B cell (primary cell): Measurements from ENCODE around the gene EPB41L5. TPM values are rescaled to one million over a fixed set of nuclear protein-coding genes. Genes with fewer than 3 reads are reported as not detected.
A peak's percentile ranks its signal among the peaks of the same experiment; 100 is the strongest.

ENCODE experiments used
- ATAC-seq: fragments of 200-7000 bp; cut with Tn5 transposase; one replicate; pipeline ENCODE4 v1.10.0; 2021; ENCODE audit warnings: low read depth, mild to moderate bottlenecking, moderate number of reproducible peaks, moderate library complexity
- CTCF ChIA-PET: fragments of 350-600 bp; sonication (Branson Sonifier 250); formaldehyde crosslinking; loops from one replicate; lab custom pipeline; 2021; ENCODE audit warnings: antibody characterized with exemption, inconsistent platforms; lab: Charles Lee
- POLR2A ChIA-PET: fragments of 350-600 bp; sonication (Branson Sonifier 250); formaldehyde crosslinking; loops from one replicate; lab custom pipeline; 2021; ENCODE audit warnings: antibody characterized with exemption; lab: Charles Lee
- DNase-seq: peaks from one replicate; pipeline ENCODE4 v3.0.0; 2013
- H2AFZ ChIP-seq: 2 replicates; pipeline ENCODE4 v1.6.1; 2012; ENCODE audit warnings: mild to moderate bottlenecking, low read depth, low read length; ENCODE audit not compliant: insufficient read depth, poor library complexity, severe bottlenecking
- H3K27ac ChIP-seq, 2 donors: 1 replicate in 1 of 2; 2 replicates in 1 of 2; pipeline ENCODE4 v1.5.1; 2012 to 2013; ENCODE audit warnings: low read length in 2 of 2, mild to moderate bottlenecking in 2 of 2, moderate library complexity in 1 of 2
- H3K27me3 ChIP-seq, 4 experiments: fragments of 200-600 bp in 1 of 4; sonication (generic) in 1 of 4; replicated peaks in 1 of 4; 1 replicate in 2 of 4; 2 replicates in 2 of 4; pipeline versions ENCODE4 v1.6.1 to v1.7.0; 2013 to 2016; ENCODE audit warnings: low read length in 3 of 4, mild to moderate bottlenecking in 2 of 4, mixed read lengths in 1 of 4, moderate library complexity in 1 of 4; ENCODE audit not compliant: insufficient read depth in 4 of 4, control insufficient read depth in 3 of 4; ENCODE audit errors: control extremely low read depth in 1 of 4
- H3K36me3 ChIP-seq, 2 experiments: replicated peaks in 1 of 2; 1 replicate in 1 of 2; 2 replicates in 1 of 2; pipeline versions ENCODE4 v1.6.1 to v1.7.1; 2013; ENCODE audit warnings: low read length in 1 of 2; ENCODE audit not compliant: insufficient read depth in 2 of 2, control insufficient read depth in 1 of 2; ENCODE audit errors: control extremely low read depth in 1 of 2, extremely low read depth in 1 of 2
- H3K4me1 ChIP-seq, 2 donors: fragments of 200-600 bp in 1 of 2; sonication (generic) in 1 of 2; 1 replicate in 1 of 2; 2 replicates in 1 of 2; pipeline versions ENCODE4 v1.5.1 to v1.6.1; 2013 to 2017; ENCODE audit warnings: low read length in 2 of 2; ENCODE audit not compliant: control insufficient read depth in 2 of 2, insufficient read depth in 2 of 2
- H3K4me2 ChIP-seq: replicated peaks from 2 replicates; pipeline ENCODE3; 2012; ENCODE audit warnings: mild to moderate bottlenecking, low read depth, low read length; ENCODE audit not compliant: poor library complexity, severe bottlenecking
- H3K4me3 ChIP-seq, 5 experiments: fragments of 200-600 bp in 1 of 5; sonication (generic) in 1 of 5; 1 replicate in 3 of 5; 2 replicates in 2 of 5; pipeline versions ENCODE4 v1.5.1 to v1.7.0; 2011 to 2016; ENCODE audit warnings: low read length in 4 of 5, mild to moderate bottlenecking in 4 of 5, low read depth in 2 of 5, control low read depth in 1 of 5, moderate library complexity in 1 of 5; ENCODE audit not compliant: insufficient read depth in 1 of 5; ENCODE audit errors: control extremely low read depth in 1 of 5, extremely low read depth in 1 of 5
- H3K79me2 ChIP-seq: fragments of 200-600 bp; sonication (generic); one replicate; pipeline ENCODE4 v1.6.0; 2016; ENCODE audit warnings: low read length; ENCODE audit not compliant: control insufficient read depth, insufficient read depth
- H3K9ac ChIP-seq: fragments of 200-600 bp; sonication (generic); 2 replicates; pipeline ENCODE4 v1.6.1; 2017; ENCODE audit warnings: mild to moderate bottlenecking, low read length, moderate library complexity
- H3K9me3 ChIP-seq, 3 donors: one replicate each; pipeline versions ENCODE4 v1.6.1 to v1.7.1; 2013; ENCODE audit warnings: low read length in 2 of 3; ENCODE audit not compliant: control insufficient read depth in 2 of 3, insufficient read depth in 1 of 3; ENCODE audit errors: control extremely low read depth in 1 of 3
- H4K20me1 ChIP-seq: 2 replicates; pipeline ENCODE4 v1.6.0; 2012; ENCODE audit warnings: mild to moderate bottlenecking, low read length; ENCODE audit not compliant: insufficient read depth, control insufficient read depth, poor library complexity, severe bottlenecking
- H3K27ac Mint-ChIP-seq: one replicate; pipeline ENCODE4 v1.8.0; 2021; ENCODE audit warnings: mixed read lengths
- H3K27me3 Mint-ChIP-seq: one replicate; pipeline ENCODE4 v1.8.0; 2021; ENCODE audit warnings: mixed read lengths
- H3K4me1 Mint-ChIP-seq: one replicate; pipeline ENCODE4 v1.8.0; 2021; ENCODE audit warnings: mixed read lengths
- H3K4me3 Mint-ChIP-seq: one replicate; pipeline ENCODE4 v1.8.0; 2021; ENCODE audit warnings: mixed read lengths
- H3K9me3 Mint-ChIP-seq: one replicate; pipeline ENCODE4 v1.8.0; 2022; ENCODE audit warnings: mixed read lengths; ENCODE audit not compliant: insufficient read depth
- EZH2 ChIP-seq: IDR thresholded peaks from 2 replicates; pipeline ENCODE4 v1.6.1; 2012; ENCODE audit warnings: borderline replicate concordance, low read depth, mild to moderate bottlenecking, moderate library complexity, low read length; ENCODE audit not compliant: insufficient read depth, poor library complexity, severe bottlenecking
- WGBS: methylation state at CpG from one replicate; pipeline ENCODE4 v1.1.5; 2013; ENCODE audit warnings: missing lambda C conversion rate; ENCODE audit not compliant: insufficient coverage; 5-methylcytosine and 5-hydroxymethylcytosine counted together
- intact Hi-C: fragments of 100-400 bp; cut with micrococcal nuclease; formaldehyde crosslinking; loops from one replicate; pipeline ENCODE4 v1.10.0; 2022
- polyA plus RNA-seq: library from polyadenylated mRNA; depleted of rRNA; stranded (reverse); fragments of >200 nt; gene quantifications from 2 replicates; pipeline ENCODE4 v1.2.3, GENCODE V29; 2012
- total RNA-seq, 2 donors: library from RNA; stranded (reverse); fragments of 120-200 nt in 1 of 2; gene quantifications; 1 replicate in 1 of 2; 2 replicates in 1 of 2; pipeline versions ENCODE4 v1.2.3 to v1.2.4, GENCODE V29; 2013 to 2022
- TF ChIP-seq, protein P1 (sequence below): fragments of 200-600 bp; IDR thresholded peaks from one replicate; pipeline ENCODE4 v1.8.0; 2022; ENCODE audit warnings: antibody characterized with exemption, mild to moderate bottlenecking

Gene EPB41L5
- total and polyA plus RNA-seq, 2 donors (not counting 1 experiment from before 2014, with no cell fraction given): 3.9 to 14.0 TPM

DNA sequence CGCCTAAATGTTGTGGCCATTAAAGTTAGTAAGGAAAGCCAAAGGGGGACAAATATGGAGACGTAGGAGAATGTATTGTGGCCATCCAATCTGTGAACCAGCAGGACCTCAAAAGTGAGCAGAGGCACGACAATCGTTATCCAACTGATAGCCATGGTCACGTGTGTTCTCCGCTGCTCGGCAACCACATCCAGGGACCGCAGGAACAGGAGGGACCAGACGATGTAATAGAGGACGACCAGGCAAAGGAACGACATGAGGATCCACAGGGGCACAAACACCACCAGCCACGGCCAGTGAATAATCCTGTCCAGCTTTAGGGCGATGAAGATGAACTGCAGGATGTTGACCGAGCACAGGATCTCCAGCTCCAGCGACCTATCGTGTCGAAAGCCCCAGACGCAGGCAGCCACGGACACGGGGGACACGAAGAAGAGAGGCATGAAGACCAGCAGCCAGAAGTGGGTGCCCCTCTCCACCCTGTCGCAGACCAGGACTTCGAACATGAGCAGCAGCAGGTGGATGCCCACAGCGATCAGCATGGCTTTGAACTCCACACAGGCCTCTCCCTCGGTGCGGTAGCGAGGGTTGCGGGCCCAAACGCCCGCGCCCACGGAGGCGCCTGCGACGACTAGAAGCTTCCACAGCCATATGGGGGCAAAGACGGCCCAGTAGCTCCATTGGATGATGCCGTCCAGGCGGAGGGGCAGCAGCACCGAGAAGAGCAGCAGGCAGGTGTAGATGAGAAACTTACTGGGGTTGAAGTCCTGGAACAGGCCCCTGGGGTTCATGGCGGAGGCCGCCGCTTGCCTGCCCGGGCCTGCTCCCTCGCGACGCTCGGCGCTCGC lies 209.5 kb downstream of the EPB41L5 start:
- Histone ChIP-seq H3K36me3 (peaks cover 1 to 20% of the 10 kb centered on the region in 2 experiments), H3K27ac (peak overlapping the region; percentile 93 to 96), H3K4me2 (peak overlapping the region; percentile 81), H3K4me3 (peak overlapping the region in 4 of 5 experiments; percentile 20 to 83 (median 75)), H3K9ac (peak overlapping the region; percentile 85), H3K9me3 (peaks cover 0 to 9% (median 2%) of the 10 kb centered on the region in 3 donors), H3K79me2 (peaks cover 37% of the 10 kb centered on the region), H3K27me3 (no peaks in the 10 kb centered on the region), H4K20me1 (peaks cover 20% of the 10 kb centered on the region), H2AFZ (peak overlapping the region; percentile 92), H3K4me1 (peaks cover 25 to 31% of the 10 kb centered on the region in 2 donors)
- 87% methylated on average over 49 of the region's 49 CpGs for WGBS
- ChIA-PET POLR2A (interaction anchor here (1.5 kb wide), 2 partner anchors 30 to 46 kb away, joined by 5 to 16 read pairs; partner anchors contain the start of gene RALB), CTCF (interaction anchor here (1.4 to 6.1 kb wide), 7 partner anchors 10 to 210 kb away, joined by 3 to 34 read pairs (median 7); partner anchors contain the start of genes EPB41L5 and RALB)
- intact Hi-C loops: loop anchor here (1.0 to 5.0 kb wide), 7 partner anchors 10 to 855 kb away; partner anchors contain the start of genes C2orf76, DBI, EPB41L5 and PTPN4
- TF ChIP-seq, protein P1, sequence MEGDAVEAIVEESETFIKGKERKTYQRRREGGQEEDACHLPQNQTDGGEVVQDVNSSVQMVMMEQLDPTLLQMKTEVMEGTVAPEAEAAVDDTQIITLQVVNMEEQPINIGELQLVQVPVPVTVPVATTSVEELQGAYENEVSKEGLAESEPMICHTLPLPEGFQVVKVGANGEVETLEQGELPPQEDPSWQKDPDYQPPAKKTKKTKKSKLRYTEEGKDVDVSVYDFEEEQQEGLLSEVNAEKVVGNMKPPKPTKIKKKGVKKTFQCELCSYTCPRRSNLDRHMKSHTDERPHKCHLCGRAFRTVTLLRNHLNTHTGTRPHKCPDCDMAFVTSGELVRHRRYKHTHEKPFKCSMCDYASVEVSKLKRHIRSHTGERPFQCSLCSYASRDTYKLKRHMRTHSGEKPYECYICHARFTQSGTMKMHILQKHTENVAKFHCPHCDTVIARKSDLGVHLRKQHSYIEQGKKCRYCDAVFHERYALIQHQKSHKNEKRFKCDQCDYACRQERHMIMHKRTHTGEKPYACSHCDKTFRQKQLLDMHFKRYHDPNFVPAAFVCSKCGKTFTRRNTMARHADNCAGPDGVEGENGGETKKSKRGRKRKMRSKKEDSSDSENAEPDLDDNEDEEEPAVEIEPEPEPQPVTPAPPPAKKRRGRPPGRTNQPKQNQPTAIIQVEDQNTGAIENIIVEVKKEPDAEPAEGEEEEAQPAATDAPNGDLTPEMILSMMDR: no peak
- no peak for TF ChIP-seq EZH2
- ATAC-seq: no peak
- H3K4me1 Mint-ChIP-seq: peaks cover 48% of the 10 kb centered on the region
- no peaks in the 10 kb centered on the region for H3K9me3 Mint-ChIP-seq
- no peaks in the 10 kb centered on the region for H3K27me3 Mint-ChIP-seq
- peak overlapping the region; percentile 95 for H3K27ac Mint-ChIP-seq
- H3K4me3 Mint-ChIP-seq: peak overlapping the region; percentile 89
- no peak for DNase-seq
